SW 1271 (cell line): ENCODE results near the gene OSBPL1A.
A peak's percentile ranks its signal among the peaks of the same experiment; 100 is the strongest.
"Not testable (repeated sequence)": the region's sequence is repeated elsewhere in the genome, so short reads cannot be mapped to it uniquely, and the experiment has no call there.

ENCODE experiments used
- DNase-seq, 2 experiments: peaks; one replicate each; lab custom pipeline; 2025; lab: John Stamatoyannopoulos, UW

The OSBPL1A gene

DNA sequence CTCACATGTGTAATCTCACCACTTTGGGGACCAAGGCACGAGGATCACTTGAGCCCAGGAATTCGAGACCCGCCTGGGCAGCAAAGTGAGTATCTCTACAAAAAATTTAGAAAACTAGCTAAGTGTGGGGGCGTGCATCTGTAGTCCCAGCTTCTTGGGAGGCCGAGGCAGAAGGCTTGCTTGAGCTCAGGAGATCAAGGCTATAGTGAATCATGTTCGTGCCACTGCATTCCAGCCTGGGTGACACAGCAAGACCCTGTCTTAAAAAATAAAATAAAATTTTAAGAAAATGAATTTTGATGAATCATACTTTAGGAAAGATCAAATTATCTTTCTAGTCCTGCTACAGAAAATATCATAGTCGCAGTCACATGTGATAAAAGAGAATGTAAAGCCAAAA, 211.8 kb downstream of the OSBPL1A start:
- no peak for DNase-seq

DNA sequence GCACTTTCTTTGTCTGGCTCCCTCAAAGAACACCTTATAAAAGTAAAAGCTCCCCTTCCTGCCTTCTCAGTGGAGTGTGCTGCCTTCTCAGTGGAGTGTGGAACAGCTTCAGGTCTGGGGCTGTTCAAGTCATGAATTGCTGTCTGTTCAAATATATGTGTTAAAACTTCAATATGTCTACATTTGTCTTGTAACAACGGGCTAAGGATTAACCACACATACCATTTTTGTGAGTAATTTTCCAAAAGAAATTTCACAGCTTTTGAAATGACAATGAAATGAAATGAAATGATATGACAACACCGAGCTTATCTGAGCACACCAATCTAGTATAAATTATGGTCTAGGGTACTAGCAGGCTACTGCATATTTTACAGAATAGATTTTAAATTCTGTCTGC, 215.8 kb downstream of the OSBPL1A start:
- DNase-seq: no peak

DNA sequence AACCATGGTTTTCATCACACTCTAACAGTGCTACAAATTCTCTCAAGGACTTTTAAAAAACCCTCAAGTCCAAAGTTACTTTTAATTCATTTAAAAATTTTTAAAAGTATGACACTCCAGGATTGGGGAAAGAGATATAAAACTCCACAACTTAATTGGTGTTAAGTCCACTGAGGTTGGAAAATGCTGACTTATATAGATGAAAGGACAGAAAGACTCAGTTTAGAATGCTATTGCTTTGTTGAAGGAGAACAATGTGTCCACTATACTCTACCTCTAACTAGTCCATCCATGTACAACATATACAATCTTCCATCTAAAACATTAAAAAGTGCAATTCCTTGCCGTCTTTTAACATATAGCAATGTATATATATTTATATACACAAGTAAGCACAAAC, 217.6 kb downstream of the OSBPL1A start:
- DNase-seq: no peak

DNA sequence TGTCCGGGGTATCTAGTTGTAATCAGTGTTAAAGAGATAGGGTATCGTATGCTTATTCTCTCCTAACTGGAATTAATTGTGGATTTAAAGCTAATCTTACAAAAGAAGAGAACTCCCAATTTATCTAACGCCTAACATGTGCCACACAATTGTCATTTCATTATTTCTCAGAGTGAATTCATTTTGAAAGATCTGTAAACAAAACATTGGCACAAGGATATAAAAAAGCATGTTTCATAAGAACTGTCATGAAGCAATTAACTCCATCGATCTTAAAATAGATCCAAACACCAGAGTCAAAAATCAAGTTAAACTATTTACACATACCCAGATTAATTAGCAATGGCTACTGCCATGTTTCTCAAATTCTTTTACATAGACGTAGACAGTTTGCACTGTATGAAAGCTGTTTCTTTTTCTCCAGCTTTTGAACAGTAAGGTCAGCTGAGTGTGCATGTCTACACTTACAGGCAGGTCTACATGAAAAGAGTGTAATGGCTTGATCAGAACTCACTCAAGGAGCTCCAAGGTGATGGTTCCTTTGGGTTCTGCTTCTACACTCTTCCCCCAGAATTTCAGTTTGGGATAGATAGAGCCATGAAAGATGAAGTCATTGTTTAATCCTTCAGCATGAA, 220.0 kb downstream of the OSBPL1A start:
- DNase-seq: no peak

DNA sequence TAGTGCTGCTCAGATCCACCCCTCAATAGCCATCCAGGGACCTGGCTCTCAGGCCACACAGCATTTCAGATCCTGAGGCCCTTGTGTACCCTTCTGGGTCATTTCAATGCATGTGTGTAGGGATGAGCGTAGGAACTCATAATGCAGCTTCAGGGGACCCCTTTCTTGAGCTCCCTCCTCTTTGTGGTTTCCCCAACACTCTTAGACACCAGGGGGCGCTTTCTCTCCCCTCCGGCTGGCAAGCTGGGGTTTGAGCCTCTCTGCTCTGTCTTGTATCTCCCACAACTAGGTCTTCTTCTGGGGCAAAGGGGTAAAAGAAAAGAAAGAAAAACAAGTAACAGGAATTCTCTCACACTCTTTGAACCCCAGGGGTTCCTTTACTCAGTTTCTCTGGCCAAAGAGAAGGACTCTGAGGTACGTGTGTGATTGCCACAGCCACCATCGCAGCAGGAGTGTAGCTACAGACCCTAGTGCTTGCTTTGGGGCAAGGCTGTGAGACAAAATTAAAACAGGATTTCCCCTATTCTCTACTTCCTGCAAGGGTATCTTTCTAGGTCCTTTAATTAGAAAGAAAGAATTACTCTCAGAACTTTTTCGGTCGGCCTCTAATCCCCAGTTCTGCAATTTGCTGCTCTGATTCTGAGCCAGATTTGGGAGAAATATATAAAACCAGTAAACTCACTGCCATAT, 220.8 kb downstream of the OSBPL1A start:
- peak in 1 of 2 experiments; percentile 51 for DNase-seq

DNA sequence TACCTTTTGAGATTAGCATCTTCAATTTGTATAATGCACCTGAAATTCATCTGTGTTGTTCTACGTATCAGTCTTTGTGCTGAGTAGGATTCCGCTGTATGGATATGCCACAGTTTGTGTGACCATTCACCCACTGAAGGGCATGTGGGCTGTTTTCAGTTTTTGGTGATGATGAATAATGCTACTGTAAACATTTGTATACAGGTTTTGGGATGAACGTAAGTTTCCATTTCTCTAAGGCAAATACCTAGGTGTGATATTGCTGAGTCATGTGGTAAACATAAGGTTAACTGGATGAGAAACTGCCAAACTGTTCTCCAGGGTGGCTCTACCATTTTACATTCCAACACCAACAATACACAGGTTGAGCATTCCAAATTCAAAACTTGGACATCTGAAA, 223.6 kb downstream of the OSBPL1A start:
- no peak for DNase-seq

DNA sequence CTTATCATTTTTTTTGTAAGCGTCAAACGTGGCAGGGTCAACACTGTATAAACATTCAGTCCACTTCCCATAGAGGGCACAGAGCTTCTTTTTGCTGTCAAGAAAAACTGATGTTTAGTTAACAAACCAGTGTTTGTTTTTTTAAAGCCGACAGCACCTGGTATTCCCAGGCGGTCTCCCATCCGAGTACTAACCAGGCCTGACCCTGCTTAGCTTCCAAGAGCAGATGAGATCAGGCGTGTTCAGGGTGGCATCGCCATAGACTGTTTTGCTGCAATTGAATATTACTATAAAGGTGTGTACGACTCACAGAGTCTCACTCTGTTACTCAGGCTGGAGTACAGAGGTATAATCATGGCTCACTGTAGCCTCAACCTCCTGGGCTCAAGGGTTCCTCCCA, 227.3 kb downstream of the OSBPL1A start:
- no peak for DNase-seq

DNA sequence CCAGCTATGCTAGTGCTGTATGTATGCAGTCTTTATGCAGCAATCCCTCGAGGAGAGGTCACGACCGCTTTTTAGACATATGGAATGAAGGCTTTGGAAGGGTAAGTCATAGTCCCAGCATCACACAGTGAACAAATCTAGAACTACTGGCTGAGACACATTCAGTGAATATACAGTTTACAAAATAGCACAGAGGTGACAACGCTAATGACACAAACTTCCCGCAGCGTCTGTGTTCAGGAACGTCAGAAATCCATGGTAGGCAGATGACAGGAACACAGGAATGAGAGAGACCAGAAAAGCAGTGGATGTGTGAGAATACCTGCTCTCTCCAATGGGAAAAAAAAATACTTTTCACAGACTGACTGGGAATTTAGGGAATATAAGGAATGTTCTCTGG, 229.1 kb downstream of the OSBPL1A start:
- DNase-seq: no peak

DNA sequence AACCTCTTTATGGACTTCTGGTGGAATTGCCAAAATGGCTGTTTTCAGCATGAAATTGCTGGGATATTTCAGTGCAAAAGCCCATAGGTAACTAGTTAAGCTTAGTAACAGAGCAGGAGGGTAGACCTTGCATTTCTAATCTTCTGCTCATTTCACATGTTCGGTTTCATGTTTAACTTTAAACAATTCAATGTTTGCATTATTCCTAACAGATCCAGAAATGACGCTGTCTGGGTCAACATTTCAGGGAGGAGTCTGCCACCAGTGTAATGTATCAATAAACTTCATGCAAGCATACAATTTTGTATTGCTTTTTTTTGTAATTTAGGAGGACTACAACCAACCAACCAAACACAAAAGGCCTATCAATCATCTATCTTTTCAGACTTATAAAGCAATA, 236.3 kb downstream of the OSBPL1A start:
- no peak for DNase-seq

DNA sequence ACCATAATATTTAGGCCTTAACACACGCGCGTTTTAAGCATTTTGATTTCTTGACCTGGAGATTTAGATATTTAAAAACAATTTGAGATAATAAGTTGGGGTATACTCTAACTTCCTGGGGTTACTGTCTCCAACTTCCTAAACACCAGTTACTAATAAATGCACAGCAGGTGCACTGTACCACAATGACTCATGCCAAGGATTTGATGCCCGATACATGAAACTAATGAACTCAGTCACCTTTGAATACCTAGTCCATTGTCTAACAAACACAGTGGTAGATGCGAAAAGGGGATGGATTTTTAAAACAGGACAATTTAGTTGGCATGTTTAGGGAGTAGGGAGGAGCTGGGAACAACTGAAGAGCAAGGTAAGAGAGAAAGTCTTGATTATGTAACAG, 237.5 kb downstream of the OSBPL1A start:
- no peak for DNase-seq

DNA sequence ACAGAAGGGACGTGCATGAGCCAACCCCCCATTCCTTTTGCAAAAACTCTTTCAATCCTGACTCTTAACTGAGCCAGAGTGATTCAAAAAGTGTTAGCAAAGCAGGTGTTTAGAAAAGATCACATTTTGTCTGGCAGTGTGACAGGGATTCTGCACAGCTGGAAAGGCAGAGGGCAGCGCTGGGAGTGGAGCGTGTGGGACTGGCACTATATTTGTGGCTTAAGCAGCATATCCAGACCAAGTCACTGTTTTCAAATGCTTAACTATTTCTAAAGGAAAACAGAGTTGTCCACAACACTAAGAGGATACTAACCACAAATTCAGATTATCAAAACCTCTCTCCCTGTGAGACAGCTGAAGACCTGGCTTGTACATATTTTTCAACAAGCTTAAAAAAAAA, 239.8 kb downstream of the OSBPL1A start:
- no peak for DNase-seq

DNA sequence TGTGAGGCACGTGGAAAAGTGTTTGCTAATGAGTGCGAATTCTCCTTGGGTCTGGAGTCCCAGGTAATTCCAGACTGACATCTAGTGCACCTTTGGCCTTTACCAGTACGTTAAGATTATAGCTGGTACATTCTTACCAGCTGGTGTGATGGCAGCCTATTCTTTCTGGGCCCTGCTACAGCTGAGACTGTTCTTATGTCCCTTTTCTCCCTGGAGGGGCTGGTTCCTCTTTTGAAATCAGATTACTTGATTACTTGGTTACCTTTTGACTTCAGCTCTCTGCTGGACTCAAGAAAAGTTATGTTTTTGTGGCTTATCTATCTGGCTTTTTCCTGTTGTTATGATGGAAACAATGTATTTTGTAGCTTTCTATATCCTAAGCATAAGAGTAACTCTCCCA, 244.2 kb downstream of the OSBPL1A start:
- DNase-seq: no peak

DNA sequence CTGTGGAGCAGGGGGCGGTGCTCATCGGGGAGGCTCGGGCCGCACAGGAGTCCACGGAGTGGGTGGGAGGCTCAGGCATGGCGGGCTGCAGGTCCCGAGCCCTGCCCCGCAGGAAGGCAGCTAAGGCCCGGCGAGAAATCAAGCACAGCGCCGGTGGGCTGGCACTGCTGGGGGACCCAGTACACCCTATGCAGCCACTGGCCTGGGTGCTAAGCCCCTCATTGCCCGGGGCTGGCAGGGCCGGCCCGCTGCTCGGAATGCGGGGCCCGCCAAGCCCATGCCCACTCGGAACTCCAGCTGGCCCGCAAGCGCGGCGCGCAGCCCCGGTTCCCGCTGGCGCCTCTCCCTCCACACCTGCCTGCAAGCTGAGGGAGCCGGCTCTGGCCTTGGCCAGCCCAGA, 248.0 kb downstream of the OSBPL1A start:
- DNase-seq: not testable (repeated sequence)

DNA sequence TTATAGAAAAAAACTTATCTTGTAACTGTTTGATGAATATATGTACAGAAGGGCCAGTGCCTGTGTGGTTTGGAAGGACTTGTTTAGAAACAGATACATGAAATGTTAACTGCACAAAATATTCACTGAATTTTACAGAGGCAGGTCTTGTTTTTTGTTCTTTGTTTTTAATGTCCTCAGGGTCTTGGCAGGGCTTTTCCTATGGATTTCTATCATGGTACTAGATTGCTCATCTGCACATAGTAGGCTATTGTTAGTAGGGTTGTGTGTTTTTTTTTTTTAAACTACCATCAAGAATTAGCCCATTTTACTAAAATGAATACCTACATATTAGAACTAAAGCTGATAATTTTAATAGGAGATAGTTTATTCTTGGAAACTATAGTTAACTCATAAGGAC, 255.2 kb downstream of the OSBPL1A start:
- DNase-seq: no peak

DNA sequence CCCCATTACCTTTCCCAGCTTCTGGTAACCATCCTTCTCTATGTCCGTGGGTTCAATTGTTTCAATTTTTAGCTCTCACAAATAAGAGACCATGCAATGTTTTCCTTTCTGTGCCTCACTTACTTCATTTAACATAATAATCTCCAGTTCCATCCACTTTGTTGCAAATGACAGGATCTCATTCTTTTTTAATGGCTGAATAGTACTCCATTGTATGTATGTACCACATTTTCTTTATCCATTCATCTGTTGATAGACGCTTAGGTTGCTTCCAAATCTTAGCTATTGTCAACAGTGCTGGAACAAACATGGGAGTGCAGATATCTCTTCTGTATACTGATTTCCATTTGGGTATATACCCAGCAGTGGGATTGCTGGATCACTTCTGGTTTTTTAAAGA, 256.9 kb downstream of the OSBPL1A start:
- no peak for DNase-seq

DNA sequence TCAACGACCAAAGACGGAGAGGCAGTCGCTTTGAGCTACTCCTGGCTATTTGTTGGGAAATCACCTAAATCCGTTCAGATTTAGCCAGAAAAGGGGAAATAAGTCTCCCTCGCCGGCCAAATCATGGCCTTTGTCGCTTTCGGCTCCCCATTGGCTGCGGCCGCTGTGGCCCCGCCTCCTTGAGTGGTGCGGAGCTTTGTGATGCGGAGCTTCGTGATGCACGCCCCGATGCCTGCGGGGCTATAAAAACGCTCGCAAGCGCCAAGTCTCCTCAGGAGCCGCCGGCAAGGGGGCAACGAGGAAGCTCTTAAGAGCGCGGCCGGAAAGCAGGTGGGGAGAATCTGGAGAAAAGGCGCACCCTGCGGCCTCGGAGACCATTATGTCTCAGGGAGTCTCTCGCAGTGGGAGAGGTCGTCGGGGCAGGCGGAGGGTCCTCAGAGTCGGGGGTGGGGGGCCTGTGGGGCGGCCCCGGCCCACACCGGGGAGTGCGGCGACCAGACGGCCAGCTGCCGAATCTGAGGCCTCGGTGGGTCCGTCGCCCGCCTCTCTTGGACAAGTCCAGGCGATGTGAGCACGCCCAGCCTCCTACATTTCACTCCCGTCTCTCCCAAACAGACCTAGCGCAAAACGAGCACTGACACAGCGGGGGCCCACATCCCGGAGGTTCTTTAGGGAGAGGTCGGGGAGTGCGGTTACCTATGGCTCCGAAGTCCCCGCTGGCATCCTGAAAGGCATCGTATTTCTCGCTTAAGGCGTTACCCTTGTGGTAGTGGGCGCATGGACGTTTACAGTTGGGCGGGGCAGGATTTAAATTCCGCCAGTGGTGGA, 258.6 kb downstream of the OSBPL1A start, which contains the start of gene CABYR:
TSS of gene CABYR (plus strand) at position 274 of the 828 bp plus-strand sequence. CDS start 4,053 bp downstream, outside the sequence.
- DNase-seq: peak; percentile 55 to 73

DNA sequence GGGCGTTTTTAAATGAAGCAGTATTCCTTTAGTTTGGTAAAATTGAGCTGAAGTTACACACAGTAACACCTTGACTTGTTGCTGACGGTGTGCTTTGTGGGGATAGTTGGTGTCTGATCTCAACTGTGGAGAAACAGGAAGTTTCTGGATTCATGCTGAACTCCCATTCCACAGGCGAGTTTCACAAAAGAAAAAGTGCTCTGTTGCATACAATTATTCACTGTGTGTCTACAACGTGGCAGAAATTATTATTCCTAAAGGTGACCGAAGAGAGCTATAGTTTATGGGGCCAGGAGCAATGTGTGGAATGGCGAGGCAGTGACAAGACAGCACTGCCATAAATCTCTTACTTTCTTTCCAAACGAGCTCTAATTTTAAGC, 259.2 kb downstream of the OSBPL1A start:
- no peak for DNase-seq

DNA sequence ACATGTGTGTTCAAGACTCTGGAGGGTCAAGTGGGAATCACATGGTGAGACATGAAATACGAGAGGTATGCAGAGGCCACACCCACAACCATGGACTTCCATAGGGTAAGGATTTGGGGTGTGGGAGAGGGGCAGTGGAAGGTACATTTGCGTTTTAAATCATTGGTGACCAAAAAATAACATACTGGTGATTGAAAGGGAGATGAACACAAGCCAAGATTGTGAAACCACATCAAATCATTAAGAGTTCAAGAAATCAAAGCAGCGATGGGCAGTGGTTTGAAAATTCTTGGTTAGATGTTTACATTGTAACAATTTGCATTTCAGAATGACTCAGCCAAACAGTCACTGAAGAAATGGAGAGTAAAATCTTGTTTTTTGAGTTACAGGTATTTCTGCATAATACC, 260.7 kb downstream of the OSBPL1A start:
- no peak for DNase-seq

DNA sequence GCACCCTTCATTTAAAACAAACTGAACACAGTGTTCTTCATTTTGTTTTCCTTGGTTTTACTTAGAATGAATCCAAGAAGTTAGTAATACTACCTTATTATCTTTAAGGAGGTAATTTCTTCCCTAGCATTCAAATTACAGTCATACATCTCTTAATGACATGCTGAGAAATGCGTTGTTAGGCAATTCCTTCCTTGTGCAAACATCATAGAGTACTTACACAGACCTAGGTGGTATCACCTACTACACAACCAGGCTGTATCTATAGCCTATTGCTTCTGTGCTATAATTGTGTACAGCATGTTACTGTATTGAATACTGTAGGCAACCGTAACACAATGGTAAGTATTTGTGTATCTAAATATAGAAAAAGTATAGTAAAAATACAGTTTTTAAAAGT, 267.1 kb downstream of the OSBPL1A start:
- DNase-seq: no peak

DNA sequence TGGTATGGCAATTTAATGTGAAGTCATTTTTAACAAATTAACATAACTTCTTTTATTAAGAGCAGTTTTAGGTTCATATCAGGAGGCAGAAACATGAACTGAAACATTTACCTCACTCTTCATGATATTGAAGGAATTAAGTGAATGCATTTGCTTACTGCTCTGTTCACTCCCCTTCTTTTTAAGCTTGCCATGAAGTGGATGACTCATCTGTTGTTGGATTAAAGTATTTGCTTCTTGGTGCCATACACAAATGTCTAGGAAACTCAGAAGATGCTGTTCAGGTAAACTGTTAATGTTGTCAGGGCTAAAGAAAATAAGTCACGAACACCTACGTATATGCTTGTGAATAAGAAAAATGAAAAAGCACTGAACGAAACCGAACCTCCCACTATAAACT, 268.9 kb downstream of the OSBPL1A start:
- DNase-seq: no peak

DNA sequence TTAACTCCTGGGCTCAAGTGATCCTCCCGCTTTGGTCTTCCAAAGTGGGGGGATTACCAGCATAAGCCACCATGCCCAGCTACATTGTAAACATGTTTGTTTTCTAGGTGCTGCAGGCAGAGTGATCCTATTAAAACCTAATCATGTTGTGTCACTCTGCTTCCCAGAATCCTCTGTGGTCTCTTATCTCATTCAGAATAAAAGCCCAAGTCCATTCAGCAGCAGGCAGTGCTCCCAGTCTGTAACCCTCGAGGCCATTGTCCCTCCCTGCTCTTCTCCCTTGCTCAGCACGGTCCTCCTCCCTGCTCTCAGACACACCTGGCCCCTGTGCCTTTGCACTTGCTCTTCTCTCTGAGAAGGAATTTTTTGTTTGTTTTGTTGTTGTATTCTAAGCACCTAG, 269.9 kb downstream of the OSBPL1A start:
- DNase-seq: no peak

DNA sequence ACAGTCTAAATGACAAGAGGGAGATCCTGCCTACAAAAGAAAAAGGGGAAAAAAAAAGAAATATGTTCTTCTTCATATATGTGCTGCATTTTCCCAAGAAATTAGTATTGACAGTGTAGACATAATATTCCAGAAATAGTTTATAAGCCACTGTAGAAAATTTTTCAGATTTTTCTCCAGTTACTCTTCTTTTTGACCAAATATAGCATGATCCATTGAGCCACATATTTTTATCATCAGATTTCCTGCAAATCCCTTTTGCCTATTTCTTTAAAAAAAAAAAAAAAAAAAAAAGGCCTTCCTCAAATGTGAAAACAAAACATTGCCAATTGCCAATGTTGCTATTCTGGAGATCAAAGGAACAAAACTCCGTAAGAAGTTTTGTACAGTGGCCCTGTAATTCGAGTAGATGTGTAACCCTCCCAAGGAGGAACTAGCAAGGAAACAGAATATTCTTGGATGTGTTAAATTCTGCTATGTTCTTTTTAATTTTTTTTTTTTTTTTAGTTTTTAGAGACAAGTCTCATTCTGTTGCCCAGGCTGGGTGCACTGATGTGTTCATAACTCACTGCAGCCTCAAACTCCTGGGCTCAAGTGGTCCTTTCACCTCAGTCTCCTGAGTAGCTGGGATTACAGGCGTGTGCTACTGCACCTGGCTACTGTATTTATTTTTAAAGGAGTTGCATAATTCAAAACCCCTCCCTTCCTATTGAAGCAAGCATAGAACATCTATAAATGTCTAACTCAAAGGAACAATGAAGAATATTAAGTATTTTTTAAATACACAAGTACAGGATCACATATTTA, 271.3 kb downstream of the OSBPL1A start:
- no peak for DNase-seq
